Activated T-helper 1 cell treated with Interleukin-2 at 50 U/mL for 16 hours (primary cell): ENCODE data around the gene SCRT2.
"Not testable (repeated sequence)": the region's sequence is repeated elsewhere in the genome, so short reads cannot be mapped to it uniquely, and the experiment has no call there.

Experiments
- DNase-seq: peaks from one replicate; pipeline ENCODE4 v3.0.0-alpha.2; 2020; ENCODE audit warnings: low read depth

The SCRT2 gene

GRCh38 chr20:653110-653589 is 22.5 kb downstream of the SCRT2 start, which contains the start of gene SRXN1:
Gene SRXN1, minus strand, starts transcription at chr20:653200. Its CDS starts 15 bp downstream, at chr20:653185.
- peak; percentile 73 for DNase-seq

- DNase-seq, result peak; percentile 2
Observed at GRCh38 chr20:652615-653109, 22.9 kb downstream of the SCRT2 start.

GRCh38 chr20:651713-652614 is 23.6 kb downstream of the SCRT2 start:
- DNase-seq, result no peak

- DNase-seq, result no peak
Observed at GRCh38 chr20:650954-651353, 24.6 kb downstream of the SCRT2 start.

GRCh38 chr20:650281-650680 is 25.3 kb downstream of the SCRT2 start:
- no peak for DNase-seq

GRCh38 chr20:647479-648019 is 28.1 kb downstream of the SCRT2 start:
- no peak for DNase-seq

- no peak for DNase-seq
Observed at GRCh38 chr20:646868-647233, 28.8 kb downstream of the SCRT2 start.

GRCh38 chr20:646107-646867 is 29.3 kb downstream of the SCRT2 start:
- no peak for DNase-seq

GRCh38 chr20:645318-646106 is 30.1 kb downstream of the SCRT2 start:
- peak; percentile 43 for DNase-seq

- no peak for DNase-seq
Observed at GRCh38 chr20:644692-645317, 30.8 kb downstream of the SCRT2 start.

GRCh38 chr20:642398-643174 is 33.0 kb downstream of the SCRT2 start:
- DNase-seq, result no peak

GRCh38 chr20:642013-642397 is 33.6 kb downstream of the SCRT2 start:
- not testable (repeated sequence) for DNase-seq

GRCh38 chr20:641516-641875 is 34.1 kb downstream of the SCRT2 start:
- no peak for DNase-seq

GRCh38 chr20:640674-641515 is 34.7 kb downstream of the SCRT2 start:
- DNase-seq, result no peak

- DNase-seq, result no peak
Observed at GRCh38 chr20:638579-638978, 37.0 kb downstream of the SCRT2 start.

GRCh38 chr20:637559-637958 is 38.0 kb downstream of the SCRT2 start:
- DNase-seq, result no peak

- DNase-seq, result no peak
Observed at GRCh38 chr20:635893-636338, 39.7 kb downstream of the SCRT2 start.

- no peak for DNase-seq
Observed at GRCh38 chr20:635028-635892, 40.3 kb downstream of the SCRT2 start.
